GM18907 (cell line): Measurements from ENCODE around the gene SPTLC1.
A peak's percentile ranks its signal among the peaks of the same experiment; 100 is the strongest.
"Not testable (repeated sequence)": the region's sequence is repeated elsewhere in the genome, so short reads cannot be mapped to it uniquely, and the experiment has no call there.

Source experiments
- ATAC-seq: cut with Tn5 transposase; IDR thresholded peaks from one replicate; pipeline ENCODE4 v1.9.1; 2021; ENCODE audit warnings: mild to moderate bottlenecking, moderate library complexity; ENCODE audit not compliant: unreplicated experiment

SPTLC1 gene

DNA sequence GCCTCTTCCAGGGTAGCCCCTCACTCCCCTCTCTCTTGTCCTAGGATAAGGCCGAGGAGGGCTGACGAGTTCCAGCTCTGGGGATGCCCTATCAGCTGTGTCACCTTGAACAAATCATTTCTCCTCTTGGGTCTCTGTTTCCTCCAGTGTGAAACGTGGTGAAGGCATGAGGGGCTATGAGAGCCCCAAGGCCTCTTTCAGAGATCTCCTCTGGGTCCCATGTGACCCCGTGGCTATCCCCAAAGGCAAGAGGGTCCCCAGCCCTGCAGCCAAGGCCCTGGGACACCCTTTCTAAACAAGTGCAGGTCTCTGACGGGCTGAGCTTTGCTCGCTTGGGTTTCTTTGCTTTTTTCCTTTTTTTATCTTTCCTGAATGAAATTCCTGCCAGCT lies 25.5 kb upstream of the SPTLC1 start:
- ATAC-seq = no peak

DNA sequence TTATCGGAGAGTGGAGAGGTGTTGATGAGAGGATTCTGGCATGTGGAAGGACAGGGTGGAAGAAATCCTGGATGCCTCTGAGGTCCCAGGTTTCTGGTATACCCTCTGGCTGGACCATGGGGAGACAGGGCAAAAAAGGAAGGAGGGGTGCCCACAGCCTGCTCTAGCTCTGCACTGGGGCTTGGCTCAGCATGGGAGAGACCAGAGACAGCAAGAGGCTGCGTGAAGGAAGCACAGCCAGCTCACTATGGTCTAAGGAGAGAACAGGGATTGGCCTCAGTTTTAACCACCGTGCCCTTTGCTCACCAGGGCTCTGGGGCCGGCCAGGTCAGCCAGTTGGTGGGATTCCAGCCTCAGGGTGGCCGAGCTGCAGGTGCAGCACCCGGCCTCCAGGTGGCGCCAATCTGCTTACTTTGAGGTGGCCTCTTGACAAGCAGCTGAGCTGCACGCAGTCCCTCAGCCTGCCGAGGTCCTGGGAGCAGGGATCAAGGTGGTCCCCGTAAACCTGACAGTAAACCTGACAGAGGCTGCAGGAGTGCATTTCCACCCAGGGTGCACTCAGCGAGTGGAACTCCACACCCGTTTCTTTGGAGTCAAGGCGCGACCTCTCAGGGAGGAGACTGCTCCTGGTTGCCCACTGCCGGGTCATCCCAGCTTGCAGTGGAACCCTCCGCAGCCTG lies 25.0 kb upstream of the SPTLC1 start:
- peak; percentile 60 for ATAC-seq

DNA sequence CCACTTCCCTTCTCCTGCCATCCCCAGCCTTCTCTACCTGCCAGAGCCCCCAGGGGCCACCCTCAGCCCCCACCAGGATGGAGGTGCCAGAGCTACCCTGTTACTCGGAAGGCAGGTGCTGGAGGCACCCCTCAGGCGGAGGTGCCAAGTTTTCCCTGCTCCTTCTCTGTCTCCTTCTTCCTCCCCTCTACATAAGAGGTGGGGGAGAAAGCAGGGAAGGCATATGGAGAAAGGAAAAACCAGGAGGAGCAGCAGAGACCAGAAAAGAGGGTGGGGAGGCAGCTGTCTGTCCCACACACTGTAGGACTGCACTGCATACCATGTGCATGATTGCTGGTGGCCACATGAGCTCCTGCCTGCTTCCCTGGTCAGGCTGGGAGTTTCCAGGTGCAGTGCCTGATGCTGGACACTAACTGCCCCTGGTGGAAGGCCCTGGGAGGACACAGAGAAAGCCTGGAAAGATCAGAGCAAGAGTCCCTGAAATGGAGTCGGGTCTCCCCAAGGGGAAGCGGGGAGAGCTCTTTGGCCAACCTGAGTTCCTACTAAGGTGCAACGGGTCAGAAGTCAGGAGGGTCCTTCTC lies 23.8 kb upstream of the SPTLC1 start:
- not testable (repeated sequence) for ATAC-seq

DNA sequence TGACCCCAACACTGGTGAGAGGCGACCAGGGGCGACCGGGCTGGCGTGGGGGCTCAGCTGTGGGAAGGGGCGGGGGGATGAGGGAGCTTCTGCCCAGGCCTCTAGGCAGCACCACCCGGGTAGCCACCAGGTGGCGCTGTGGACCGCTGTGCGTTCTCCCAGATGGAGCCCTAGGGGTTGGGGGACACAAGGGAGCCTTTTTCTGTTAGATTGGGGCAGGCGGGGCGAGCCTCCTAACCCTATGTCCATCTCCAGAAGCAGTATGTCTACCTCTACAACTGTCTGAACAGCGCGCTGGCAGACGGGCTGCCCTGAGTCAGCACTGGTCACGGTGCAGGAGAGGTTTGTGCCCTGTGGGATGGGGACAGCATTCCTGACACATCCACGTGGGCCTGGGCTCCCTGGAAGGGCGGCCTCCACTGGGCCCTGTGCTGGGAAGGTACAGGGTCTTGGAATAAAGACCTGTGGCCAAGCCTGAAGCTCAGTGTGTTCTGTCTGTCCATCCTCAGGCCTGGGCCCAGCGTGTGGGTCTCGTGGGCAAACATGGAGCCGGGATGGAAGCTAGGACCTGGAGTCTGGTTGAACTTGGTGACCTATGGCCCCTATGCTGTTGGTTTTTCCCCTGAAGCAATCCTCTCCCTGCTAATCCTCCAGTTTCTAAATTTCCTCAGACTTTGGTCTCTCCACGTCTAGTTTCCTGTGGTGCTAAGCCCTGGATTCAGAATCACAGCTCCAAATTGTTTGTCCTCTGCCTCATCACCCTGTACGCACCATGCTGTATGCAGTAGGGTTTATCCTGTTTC lies 23.1 kb upstream of the SPTLC1 start:
- no peak for ATAC-seq

DNA sequence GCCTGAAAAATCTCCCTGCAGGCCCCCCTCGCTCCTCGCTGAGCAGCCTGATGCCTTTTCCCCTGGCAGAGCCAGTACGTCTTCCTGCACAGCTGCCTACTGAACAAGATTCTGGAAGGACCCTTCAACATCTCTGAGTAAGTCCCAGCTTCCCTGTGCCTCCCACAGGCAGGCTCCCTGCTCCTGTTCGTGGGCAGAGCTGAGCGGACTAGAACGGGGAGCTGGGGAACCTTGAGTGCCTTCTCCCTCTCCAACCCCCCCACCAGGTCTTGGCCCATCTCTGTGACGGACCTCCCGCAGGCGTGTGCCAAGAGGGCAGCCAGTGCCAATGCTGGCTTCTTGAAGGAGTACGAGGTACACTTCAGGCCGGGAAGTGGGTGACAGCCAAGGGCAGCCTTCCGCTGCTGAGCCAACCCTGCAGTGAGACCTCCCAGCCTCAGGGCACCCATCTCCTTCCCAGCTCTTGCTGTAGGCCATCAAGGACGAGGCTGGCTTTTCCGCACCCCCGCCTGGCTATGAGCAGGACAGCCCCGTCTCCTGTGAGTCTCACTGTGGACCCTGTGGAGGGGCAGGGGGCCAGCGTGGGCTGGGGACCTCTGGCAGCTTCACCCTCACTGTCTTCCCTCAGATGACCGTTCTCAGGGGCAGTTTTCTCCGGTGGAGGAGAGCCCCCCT lies 21.1 kb upstream of the SPTLC1 start:
- ATAC-seq = no peak

DNA sequence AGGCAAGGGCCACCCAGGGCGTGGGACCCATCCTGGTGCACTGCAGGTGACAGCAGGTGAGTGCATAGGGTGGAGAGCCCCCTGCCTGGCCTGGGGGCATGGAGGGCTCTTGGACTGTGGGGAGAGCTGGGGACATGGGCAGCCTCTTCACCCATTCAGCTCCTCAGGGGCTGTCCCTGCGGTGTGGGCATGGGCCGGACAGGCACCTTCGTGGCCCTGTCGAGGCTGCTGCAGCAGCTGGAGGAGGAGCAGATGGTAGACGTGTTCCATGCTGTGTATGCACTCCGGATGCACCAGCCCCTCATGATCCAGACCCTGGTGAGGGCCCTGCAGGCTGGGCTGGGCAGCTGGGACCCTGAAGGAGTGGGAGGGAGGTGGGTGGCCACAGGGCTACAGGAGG lies 20.4 kb upstream of the SPTLC1 start:
- no peak for ATAC-seq

DNA sequence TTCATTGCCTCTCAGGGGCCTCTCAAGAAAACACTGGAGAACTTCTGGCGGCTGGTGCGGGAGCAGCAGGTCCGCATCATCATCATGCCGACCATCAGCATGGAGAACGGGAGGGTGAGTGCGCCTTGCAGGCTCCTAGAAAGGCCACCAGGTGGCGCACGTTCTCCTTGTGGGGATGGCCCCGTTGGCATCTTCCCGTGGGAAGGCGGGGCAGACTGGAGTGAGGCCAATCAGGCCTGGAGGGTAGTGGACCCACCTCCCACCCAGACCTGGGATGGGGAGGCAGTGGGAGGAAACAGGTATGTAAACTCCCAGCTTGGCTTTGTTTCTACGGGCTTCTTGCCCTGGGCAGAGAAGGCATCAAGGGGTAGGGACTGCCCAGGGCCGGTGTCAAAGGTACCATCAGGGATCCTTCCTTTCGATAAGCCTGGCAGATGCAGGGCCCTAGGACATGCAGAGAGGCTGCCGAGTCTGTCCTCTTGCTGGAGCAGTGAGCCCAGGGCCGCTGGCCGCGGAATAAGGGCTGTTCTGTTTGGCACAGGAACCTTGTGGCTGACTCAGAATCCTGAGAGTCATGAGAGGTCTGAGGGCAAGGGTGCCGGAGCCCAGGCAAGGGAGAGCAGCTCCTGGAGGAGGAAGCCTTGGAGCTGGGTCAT lies 18.9 kb upstream of the SPTLC1 start:
- no peak for ATAC-seq

DNA sequence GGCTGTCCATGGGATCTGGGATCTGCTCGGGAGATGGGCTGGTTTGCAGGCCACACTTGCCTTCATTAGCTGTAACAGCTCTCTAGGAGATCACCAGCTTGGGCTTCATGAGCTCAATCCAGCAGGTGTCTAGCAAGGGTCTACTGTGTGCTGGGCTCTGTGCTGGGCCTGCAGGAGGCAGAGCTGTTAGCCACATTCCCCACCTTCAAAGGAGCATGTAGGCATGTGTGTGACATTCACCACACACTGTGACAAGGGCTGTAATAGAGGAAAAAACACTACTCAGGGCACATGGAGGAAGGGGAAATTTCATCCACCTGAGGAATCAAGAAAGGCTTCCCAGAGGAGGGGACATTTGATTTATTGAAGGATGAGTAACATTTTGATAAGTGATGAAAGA lies 17.7 kb upstream of the SPTLC1 start:
- ATAC-seq = not testable (repeated sequence)

DNA sequence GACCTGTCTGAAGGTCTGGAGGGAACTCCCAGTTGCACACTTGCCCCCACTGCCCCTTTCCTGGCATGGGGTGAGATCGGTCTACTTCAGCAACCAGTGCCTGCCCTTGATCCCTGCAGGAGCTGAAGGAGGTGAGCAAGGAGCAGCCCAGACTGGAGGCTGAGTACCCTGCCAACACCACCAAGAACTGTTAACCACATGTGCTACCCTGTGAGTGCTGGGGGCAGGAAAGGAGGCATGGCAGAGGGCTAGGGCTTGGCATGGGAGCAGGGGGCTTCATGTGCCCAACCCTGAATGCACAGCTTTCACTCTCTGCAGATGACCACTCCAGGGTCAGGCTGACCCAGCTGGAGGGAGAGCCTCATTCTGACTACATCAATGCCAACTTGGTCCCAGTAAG lies 17.3 kb upstream of the SPTLC1 start:
- ATAC-seq = no peak

DNA sequence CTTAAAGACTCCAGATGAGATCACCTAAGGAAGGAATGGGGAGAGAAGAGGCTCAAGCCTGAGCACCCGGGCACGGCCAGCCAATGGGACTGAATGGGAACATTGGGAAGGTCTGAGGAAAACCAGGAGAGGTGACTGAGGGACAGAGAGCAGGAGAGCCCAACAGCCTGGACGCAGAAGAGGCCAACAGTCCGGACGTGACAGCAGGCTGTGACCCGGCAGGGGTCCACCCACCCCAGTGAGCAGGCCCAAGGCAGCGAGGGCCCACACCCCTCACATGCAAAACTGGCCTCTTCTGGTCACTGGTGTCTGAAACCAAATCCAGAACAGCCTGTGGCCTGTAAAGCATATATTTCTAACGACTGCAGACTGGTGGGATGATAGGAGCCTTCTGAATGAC lies 7.6 kb upstream of the SPTLC1 start:
- no peak for ATAC-seq

DNA sequence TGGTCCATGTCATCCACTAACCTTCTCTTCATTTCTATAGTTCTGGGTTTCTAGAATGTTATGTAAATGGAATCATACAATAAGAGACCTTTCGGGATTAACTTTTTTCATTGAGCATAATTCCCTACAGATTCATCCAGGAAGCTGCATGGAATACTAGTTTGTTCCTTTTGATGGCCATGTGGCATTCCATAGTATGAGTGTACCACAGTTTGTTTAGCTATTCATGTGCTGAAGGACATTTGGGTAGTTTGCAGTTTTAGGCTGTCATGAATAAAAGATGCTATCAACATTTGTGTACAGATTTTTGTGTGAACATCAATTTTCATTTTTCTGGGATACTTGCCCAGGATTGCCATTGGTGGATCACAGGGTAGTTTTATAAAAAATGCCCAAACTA lies 6.8 kb upstream of the SPTLC1 start:
- no peak for ATAC-seq

DNA sequence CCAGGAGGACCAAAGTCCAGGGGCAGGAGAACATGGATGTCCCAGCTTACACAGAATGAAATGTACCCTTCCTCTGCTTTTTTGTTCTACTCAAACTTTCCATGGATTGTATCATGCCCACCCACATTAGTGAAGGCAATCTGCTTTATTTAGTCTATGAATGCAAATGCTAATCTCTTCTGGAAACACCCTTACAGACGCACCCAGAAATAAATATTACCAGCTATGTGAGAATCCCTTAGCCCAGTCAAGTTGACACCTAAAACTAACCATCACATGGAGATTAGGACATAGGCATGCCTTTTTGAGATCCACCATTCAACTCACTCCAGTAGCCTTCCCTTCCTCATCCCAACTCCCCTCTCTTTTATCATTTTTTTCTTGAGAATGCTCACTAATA lies 6.1 kb upstream of the SPTLC1 start:
- ATAC-seq = no peak

DNA sequence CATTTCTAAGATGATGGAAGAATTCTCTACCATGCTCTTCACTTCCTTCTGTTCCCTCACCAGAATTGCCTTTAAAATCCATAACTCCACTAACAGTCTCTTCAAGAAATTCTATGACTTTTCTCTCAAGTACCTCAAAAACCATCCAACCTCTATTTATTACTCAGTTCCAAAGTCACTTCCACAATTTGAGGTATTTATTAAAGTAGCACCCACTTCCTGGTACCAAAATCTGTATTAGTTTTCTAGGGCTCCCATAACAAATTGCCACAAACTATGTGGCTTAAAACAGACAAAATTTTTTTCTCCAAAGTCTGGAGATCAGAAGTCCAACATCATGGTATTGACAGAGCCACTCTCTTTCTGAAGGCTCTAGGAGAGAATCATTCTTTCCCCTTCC lies 4.9 kb upstream of the SPTLC1 start:
- ATAC-seq = no peak

DNA sequence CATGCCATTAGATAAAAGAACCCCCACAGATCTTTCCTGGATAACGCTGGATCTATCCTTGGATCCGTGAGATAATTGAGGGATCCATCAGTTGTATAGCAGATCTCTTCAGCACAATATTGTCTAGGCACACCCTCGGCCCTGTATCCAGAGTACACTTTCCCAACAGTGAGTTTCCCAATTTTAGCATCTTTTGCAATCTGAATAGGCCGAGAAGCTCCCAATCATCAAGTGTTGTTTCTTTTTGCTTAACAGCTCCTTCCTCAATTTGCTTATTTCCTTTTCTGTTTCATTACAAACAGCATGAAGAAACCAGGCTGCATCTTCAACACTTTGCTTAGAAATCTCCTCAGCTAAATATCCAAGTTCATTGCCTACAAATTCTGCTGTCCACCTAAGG lies 4.4 kb upstream of the SPTLC1 start:
- ATAC-seq = no peak

DNA sequence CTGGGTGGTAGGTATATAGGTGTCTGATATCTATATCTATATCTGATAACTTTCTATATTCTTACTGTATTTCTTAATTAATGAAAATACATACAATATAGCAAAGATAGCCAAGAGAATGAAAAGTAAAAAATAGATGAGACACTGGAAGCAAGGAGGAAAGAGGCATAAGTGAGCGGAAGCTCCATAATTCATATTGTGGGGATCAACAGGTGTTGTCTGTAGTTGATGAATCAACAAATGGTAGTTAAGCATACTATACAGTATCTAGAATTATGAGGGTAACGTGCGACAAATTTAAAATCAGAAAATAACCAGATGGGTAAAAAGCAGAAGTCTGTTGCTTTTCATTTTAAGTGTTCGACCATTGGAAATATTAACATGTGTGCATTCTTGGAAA lies 7.1 kb downstream of the SPTLC1 start:
- no peak for ATAC-seq

DNA sequence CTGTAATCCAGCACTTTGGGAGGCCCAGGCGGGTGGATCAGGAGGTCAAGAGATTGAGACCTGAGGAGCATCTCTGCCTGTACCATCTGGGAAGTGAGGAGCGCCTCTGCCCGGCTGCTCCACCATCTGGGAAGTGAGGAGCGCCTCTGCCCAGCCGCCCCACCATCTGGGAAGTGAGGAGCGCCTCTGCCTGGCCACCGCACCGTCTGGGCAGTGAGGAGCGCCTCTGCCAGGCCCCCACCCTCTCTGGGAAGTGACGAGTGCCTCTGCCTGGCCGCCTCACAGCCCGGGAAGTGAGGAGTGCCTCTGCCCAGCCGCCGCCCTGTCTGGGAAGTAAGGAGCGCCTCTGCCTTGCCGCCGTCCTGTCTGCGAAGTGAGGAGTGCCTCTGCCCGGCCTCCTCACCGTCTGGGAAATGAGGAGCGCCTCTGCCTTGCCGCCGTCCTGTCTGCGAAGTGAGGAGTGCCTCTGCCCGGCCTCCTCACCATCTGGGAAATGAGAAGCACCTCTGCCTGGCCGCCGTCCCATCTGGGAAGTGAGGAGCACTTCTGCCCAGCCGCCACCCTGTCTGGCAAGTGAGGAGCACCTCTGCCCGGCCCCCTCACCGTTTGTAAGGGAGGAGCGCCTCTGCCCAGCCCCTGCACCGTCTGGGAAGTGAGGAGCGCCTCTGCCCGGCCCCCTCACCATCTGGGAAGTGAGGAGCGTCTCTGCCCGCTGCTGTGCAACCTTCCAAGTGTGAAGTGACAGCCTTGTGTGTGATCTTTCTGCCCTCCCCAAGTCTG lies 9.6 kb downstream of the SPTLC1 start:
- ATAC-seq = not testable (repeated sequence)

DNA sequence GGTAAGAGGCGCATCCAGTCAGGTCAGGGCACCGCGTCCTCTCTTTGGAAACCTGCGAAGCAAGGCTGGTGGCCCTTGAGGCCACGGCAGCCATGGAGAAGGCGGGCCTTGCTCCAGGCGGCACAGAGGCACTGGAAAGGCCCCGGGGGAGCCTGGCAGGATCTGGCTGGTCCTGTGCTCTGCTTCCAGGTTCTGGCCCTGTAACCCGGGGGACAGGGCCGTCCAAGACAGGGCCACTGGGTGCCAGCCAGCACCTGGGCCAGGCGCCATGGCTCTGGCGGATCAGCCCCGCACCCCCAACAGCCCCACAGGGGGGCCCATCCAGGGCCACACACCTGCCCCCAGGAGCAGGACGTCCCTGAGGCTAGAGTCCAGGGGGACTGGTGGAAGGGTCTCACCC lies 11.6 kb downstream of the SPTLC1 start:
- not testable (repeated sequence) for ATAC-seq

DNA sequence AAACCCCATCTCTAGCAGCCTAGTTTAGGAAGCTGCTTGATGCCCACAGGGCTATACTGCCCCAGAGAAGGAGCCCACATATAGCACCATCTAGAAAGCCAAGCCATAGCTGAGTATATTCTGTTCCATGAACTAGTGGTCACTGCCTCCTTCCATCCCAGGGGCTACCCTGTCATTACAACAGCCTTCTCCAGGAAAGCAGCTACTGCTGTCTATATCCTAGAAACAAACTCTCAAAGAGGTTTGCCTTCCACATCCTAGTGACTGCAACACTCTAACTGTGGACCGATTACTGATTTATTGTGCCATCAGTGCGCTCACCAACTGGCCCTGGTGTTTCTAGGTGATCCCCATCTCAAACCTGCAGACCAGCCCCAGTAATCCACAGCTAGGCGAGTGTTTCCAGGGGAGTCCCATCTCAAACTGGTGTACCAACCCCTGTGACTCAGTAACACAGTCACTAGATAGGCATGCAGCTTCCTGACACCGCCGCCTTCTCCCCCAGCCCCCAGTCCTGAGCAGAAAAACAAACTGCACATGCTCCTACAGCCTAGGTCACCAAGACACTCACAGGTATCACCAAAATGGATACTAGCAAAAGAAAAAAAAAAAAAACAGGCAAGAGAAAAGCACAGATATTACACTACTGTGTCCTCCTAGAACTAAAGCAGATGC lies 14.8 kb downstream of the SPTLC1 start:
- ATAC-seq = no peak

DNA sequence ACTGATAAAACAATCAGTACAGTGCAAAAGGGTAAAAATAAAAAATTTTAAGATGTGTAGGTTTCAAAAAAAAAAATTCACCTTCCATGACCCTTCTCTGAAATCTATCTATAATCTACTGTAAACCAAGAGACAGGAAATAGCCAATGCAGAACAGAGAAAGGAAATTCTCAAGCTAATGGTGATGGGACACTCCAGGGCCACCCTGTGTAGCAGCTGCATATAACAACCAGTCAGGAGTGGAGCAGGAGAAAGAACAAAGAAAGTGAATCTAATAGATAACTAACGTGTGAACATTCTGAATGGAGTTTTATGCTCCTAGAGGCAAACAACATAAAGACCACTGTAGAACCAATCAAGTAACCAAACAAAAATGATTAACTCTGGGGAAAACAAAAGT lies 16.6 kb downstream of the SPTLC1 start:
- ATAC-seq = peak; percentile 76

DNA sequence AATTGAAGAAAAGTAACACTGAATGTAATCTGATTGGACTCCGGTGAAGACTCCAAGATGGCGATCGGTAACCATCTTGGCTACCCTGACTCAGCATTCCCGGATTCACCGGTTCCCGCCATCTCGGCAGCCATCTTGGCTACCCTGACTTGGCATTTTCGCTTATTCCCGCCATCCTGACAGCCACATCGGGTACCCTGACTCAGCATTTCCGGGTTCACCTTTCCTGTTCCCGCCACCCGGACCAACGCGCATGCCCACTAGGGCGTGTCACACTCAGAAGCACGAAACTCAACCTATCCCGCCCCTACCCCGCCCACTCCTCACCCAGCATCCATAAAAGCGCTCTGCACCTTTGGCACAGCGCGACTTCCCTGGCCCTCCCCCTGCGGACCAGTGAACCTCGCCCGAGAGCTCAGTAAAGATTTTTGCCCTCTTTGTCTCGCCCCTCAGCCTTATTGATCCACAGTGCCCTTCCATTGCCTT lies 17.2 kb downstream of the SPTLC1 start:
- no peak for ATAC-seq
